IMR-90 (cell line): ENCODE measurements around the gene LIMCH1. TPM values are rescaled to one million over a fixed set of nuclear protein-coding genes. Genes with fewer than 3 reads are reported as not detected.

Experiments used
- ATAC-seq: fragments of 200-7000 bp; cut with Tn5 transposase; 2 replicates; pipeline ENCODE4 v1.9.1; 2020; ENCODE audit warnings: low read depth, mild to moderate bottlenecking, moderate library complexity
- BruUV-seq: library from RNA; stranded (reverse); fragments of 400-500 nt; replicated peaks from 2 replicates; lab custom pipeline; 2021; lab: Mats Ljungman, UMichigan
- CTCF ChIA-PET: fragments of 300-600 bp; formaldehyde crosslinking; extraction: SDS; loops from one replicate; lab custom pipeline; 2021; ENCODE audit warnings: antibody characterized with exemption; lab: Yijun Ruan, JAX
- POLR2A ChIA-PET: fragments of 300-600 bp; sonication (Branson Sonifier 250); formaldehyde crosslinking; loops from one replicate; lab custom pipeline; 2022; ENCODE audit warnings: antibody characterized with exemption; ENCODE audit not compliant: unreplicated experiment; lab: Charles Lee
- DNase-seq: peaks from one replicate; pipeline ENCODE4 v3.0.0; 2013
- H2AFZ ChIP-seq: replicated peaks from 2 replicates; pipeline ENCODE3; 2013; ENCODE audit warnings: low read length, mild to moderate bottlenecking; ENCODE audit not compliant: poor library complexity
- H2AK5ac ChIP-seq: 2 replicates; pipeline ENCODE4 v1.6.1; 2013; ENCODE audit warnings: low read depth, low read length, inconsistent platforms
- H2AK9ac ChIP-seq: replicated peaks from 2 replicates; pipeline ENCODE3; 2013; ENCODE audit warnings: mild to moderate bottlenecking, low read depth, low read length, moderate library complexity; ENCODE audit not compliant: poor library complexity
- H2BK120ac ChIP-seq: 2 replicates; pipeline ENCODE4 v1.6.1; 2013; ENCODE audit warnings: low read depth, low read length, inconsistent platforms
- H2BK15ac ChIP-seq: 3 replicates; pipeline ENCODE4 v1.6.1; 2013; ENCODE audit warnings: low read depth, low read length, inconsistent platforms
- H2BK20ac ChIP-seq: 2 replicates; pipeline ENCODE4 v1.6.1; 2013; ENCODE audit warnings: low read depth, mild to moderate bottlenecking, inconsistent platforms, low read length, moderate library complexity
- H2BK5ac ChIP-seq: 2 replicates; pipeline ENCODE4 v1.6.1; 2013; ENCODE audit warnings: mild to moderate bottlenecking, low read depth, low read length, inconsistent platforms; ENCODE audit not compliant: poor library complexity, severe bottlenecking
- H3K14ac ChIP-seq: replicated peaks from 2 replicates; pipeline ENCODE4 v1.6.1; 2013; ENCODE audit warnings: low read depth, low read length, inconsistent platforms
- H3K18ac ChIP-seq: 2 replicates; pipeline ENCODE4 v1.6.1; 2013; ENCODE audit warnings: low read depth, low read length, control low read depth
- H3K23ac ChIP-seq: 2 replicates; pipeline ENCODE4 v1.6.1; 2013; ENCODE audit warnings: low read depth, low read length, inconsistent platforms
- H3K27ac ChIP-seq: 2 replicates; pipeline ENCODE4 v1.5.1; 2013; ENCODE audit warnings: mild to moderate bottlenecking, control low read depth, low read length; ENCODE audit not compliant: insufficient read depth
- H3K27me3 ChIP-seq: 2 replicates; pipeline ENCODE4 v1.6.1; 2013; ENCODE audit warnings: low read length; ENCODE audit not compliant: control insufficient read depth, insufficient read depth
- H3K36me3 ChIP-seq: 2 replicates; pipeline ENCODE4 v1.6.1; 2013; ENCODE audit warnings: low read length, mixed read lengths; ENCODE audit not compliant: control insufficient read depth, insufficient read depth
- H3K4ac ChIP-seq: 2 replicates; pipeline ENCODE4 v1.6.1; 2013; ENCODE audit warnings: low read depth, low read length, inconsistent platforms
- H3K4me1 ChIP-seq: 2 replicates; pipeline ENCODE4 v1.6.1; 2013; ENCODE audit warnings: low read length, mixed read lengths; ENCODE audit not compliant: control insufficient read depth, insufficient read depth
- H3K4me2 ChIP-seq: 2 replicates; pipeline ENCODE4 v1.6.1; 2013; ENCODE audit warnings: low read depth, mild to moderate bottlenecking, control low read depth, low read length, moderate library complexity
- H3K4me3 ChIP-seq: 2 replicates; pipeline ENCODE4 v1.5.1; 2013; ENCODE audit warnings: low read depth, mild to moderate bottlenecking, control low read depth, low read length, moderate library complexity; ENCODE audit not compliant: insufficient read depth
- H3K56ac ChIP-seq: 2 replicates; pipeline ENCODE4 v1.6.1; 2013; ENCODE audit warnings: low read length, inconsistent platforms; ENCODE audit not compliant: insufficient read depth; ENCODE audit errors: extremely low read depth
- H3K79me1 ChIP-seq, 2 experiments: 2 replicates each; pipeline ENCODE4 v1.6.1; 2013; ENCODE audit warnings: low read length in 2 of 2, inconsistent platforms in 1 of 2, low read depth in 1 of 2
- H3K9ac ChIP-seq: 2 replicates; pipeline ENCODE4 v1.6.1; 2013; ENCODE audit warnings: low read depth, low read length, control low read depth
- H3K9me1 ChIP-seq: 2 replicates; pipeline ENCODE4 v1.6.1; 2013; ENCODE audit warnings: low read length, inconsistent platforms; ENCODE audit not compliant: insufficient read depth
- H3K9me3 ChIP-seq: 2 replicates; pipeline ENCODE4 v1.6.1; 2013; ENCODE audit warnings: low read length; ENCODE audit not compliant: control insufficient read depth, insufficient read depth
- H4K20me1 ChIP-seq: 2 replicates; pipeline ENCODE4 v1.6.1; 2013; ENCODE audit warnings: low read length, inconsistent platforms; ENCODE audit not compliant: insufficient read depth
- H4K5ac ChIP-seq: 2 replicates; pipeline ENCODE4 v1.6.1; 2013; ENCODE audit warnings: mild to moderate bottlenecking, low read depth, low read length, control low read depth
- H4K8ac ChIP-seq, 2 experiments: 2 replicates each; pipeline ENCODE4 v1.6.1; 2013; ENCODE audit warnings: low read depth in 2 of 2, low read length in 2 of 2, control low read depth in 1 of 2, inconsistent platforms in 1 of 2
- H4K91ac ChIP-seq: 2 replicates; pipeline ENCODE4 v1.6.1; 2013; ENCODE audit warnings: low read depth, low read length, inconsistent platforms; ENCODE audit not compliant: insufficient read depth
- BHLHE40 ChIP-seq: fragments of 150-350 bp; IDR thresholded peaks from 2 replicates; pipeline ENCODE4 v1.6.1; 2016; ENCODE audit warnings: mild to moderate bottlenecking, low read depth, low read length
- CEBPB ChIP-seq: IDR thresholded peaks from 2 replicates; pipeline ENCODE4 v1.6.1; 2012; ENCODE audit warnings: low read depth, low read length, improper control_type of control experiment
- ELK1 ChIP-seq: fragments of 150-350 bp; IDR thresholded peaks from 2 replicates; pipeline ENCODE4 v1.6.1; 2016; ENCODE audit warnings: low read depth, mild to moderate bottlenecking, low read length, moderate library complexity, borderline replicate concordance
- MAZ ChIP-seq: IDR thresholded peaks from 2 replicates; pipeline ENCODE4 v1.6.1; 2012; ENCODE audit warnings: low read depth, mild to moderate bottlenecking, low read length, improper control_type of control experiment, moderate library complexity, borderline replicate concordance
- POLR2A ChIP-seq: IDR thresholded peaks from 2 replicates; pipeline ENCODE4 v1.6.1; 2012; ENCODE audit warnings: mild to moderate bottlenecking, low read depth, low read length
- RAD21 ChIP-seq: IDR thresholded peaks from 2 replicates; pipeline ENCODE4 v1.6.1; 2012; ENCODE audit warnings: low read length, improper control_type of control experiment
- RCOR1 ChIP-seq: IDR thresholded peaks from 2 replicates; pipeline ENCODE4 v1.6.1; 2012; ENCODE audit warnings: mild to moderate bottlenecking, low read length, improper control_type of control experiment; ENCODE audit not compliant: insufficient replicate concordance
- RFX5 ChIP-seq: IDR thresholded peaks from 2 replicates; pipeline ENCODE4 v1.8.0; 2012; ENCODE audit warnings: low read depth, mild to moderate bottlenecking, low read length, moderate library complexity
- SMC3 ChIP-seq: fragments of 150-350 bp; IDR thresholded peaks from 2 replicates; pipeline ENCODE4 v1.6.1; 2016; ENCODE audit warnings: low read depth, mild to moderate bottlenecking, antibody characterized with exemption, low read length, moderate library complexity
- WGBS, 2 experiments: methylation state at CpG; one replicate each; pipeline versions ENCODE4 v1.1.5 to v1.1.7; 2013; ENCODE audit warnings: missing lambda C conversion rate in 2 of 2; ENCODE audit not compliant: insufficient read length in 1 of 2; ENCODE audit errors: extremely low coverage in 2 of 2; 5-methylcytosine and 5-hydroxymethylcytosine counted together
- dilution Hi-C: fragments of 300-500 bp; cut with HindIII; formaldehyde crosslinking; loops from one replicate; pipeline ENCODE4 v1.14.3; 2018; ENCODE audit warnings: low sequenced_read_pairs; ENCODE audit not compliant: unreplicated experiment
- in situ Hi-C: fragments of 300-500 bp; cut with MboI; formaldehyde crosslinking; loops from 3 replicates; pipeline ENCODE4 v1.14.3; 2019; ENCODE audit warnings: low sequenced_read_pairs, inconsistent platforms, mixed read lengths
- intact Hi-C: fragments of 100-400 bp; cut with micrococcal nuclease; formaldehyde crosslinking; loops from 2 replicates; pipeline ENCODE4 v1.10.0; 2022
- polyA plus RNA-seq, 3 experiments: library from polyadenylated mRNA; depleted of rRNA; stranded (reverse); fragments of >200 nt; gene quantifications; 2 replicates each; pipeline ENCODE4 v1.2.3, GENCODE V29; 2012; ENCODE audit warnings: low replicate concordance in 1 of 3
- total RNA-seq: library from RNA; depleted of rRNA; stranded (reverse); fragments of >200 nt; gene quantifications from 2 replicates; pipeline ENCODE4 v1.2.3, GENCODE V29; 2012

Gene LIMCH1
- total and polyA plus RNA-seq, 2 of the 4 experiments (the other 2 are of a cell fraction) = 0.89 to 2.9 TPM

DNA sequence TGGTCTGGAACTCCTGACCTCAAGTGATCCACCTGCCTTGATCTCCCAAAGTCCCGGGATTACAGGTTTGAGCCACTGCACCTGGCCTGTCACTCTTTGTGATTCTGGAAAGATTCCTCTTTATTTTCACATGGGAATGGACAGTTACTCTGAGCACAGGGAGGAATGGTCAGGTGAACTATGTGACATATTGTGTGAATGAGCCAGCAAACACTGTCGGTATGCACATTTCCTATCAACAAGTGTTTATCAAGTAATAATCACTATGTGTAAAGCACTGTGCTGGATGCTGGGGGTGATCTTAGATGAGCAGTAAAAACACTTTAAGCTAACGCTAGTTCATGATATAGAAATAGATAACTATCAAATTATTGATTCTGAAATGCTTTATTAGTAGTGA, 97.5 kb downstream of the LIMCH1 start:
- no peak overlapping the region for H4K8ac ChIP-seq
- dilution Hi-C loops = no loop called here
- H2BK5ac ChIP-seq = no peak overlapping the region
- ChIA-PET CTCF (interaction anchor here (0.7 kb wide), 1 partner anchor 9 kb away, joined by 3 read pairs; no protein-coding TSS in a partner anchor), POLR2A (no interaction called here)
- no peaks in the 10 kb centered on the region for H3K79me1 ChIP-seq
- no peak overlapping the region for H2AK9ac ChIP-seq
- H4K91ac ChIP-seq = no peak overlapping the region
- no peak for ATAC-seq
- 0 out of 2 replicates have a peak, but pooled peaks cover 2% of the 10 kb centered on the region for H3K4me1 ChIP-seq
- no peak overlapping the region for H3K4ac ChIP-seq
- no peak overlapping the region for H3K27ac ChIP-seq
- in situ Hi-C loops = no loop called here
- no peaks in the 10 kb centered on the region for H3K9me1 ChIP-seq
- H2BK15ac ChIP-seq = no peak overlapping the region
- H4K5ac ChIP-seq = no peak overlapping the region
- BruUV-seq = no TSS peak
- no peaks in the 10 kb centered on the region; the same call in none of the 2 replicates for H3K27me3 ChIP-seq
- no peaks in the 10 kb centered on the region for H3K36me3 ChIP-seq
- H2AFZ ChIP-seq = no peak overlapping the region
- H3K18ac ChIP-seq = no peak overlapping the region
- no peak overlapping the region for H2BK120ac ChIP-seq
- no peak overlapping the region for H3K9ac ChIP-seq
- H2AK5ac ChIP-seq = no peak overlapping the region
- TF ChIP-seq CEBPB = no peak
- TF ChIP-seq SMC3 = no peak
- no peak for TF ChIP-seq MAZ
- no peak for TF ChIP-seq RAD21
- TF ChIP-seq BHLHE40 = no peak
- no peak for TF ChIP-seq POLR2A
- no peak for TF ChIP-seq ELK1
- TF ChIP-seq RCOR1 = no peak
- TF ChIP-seq RFX5 = no peak
- no peak overlapping the region for H3K14ac ChIP-seq
- no peaks in the 10 kb centered on the region for H3K9me3 ChIP-seq
- H3K4me3 ChIP-seq = no peak overlapping the region
- no CpG with 5 or more reads among the region's 3 CpGs for WGBS, 2 experiments
- intact Hi-C loops = no loop called here
- H3K23ac ChIP-seq = no peak overlapping the region
- H3K4me2 ChIP-seq = no peak overlapping the region
- no peak overlapping the region for H2BK20ac ChIP-seq
- no peaks in the 10 kb centered on the region for H4K20me1 ChIP-seq
- DNase-seq = no peak
- no peak overlapping the region for H3K56ac ChIP-seq
